Loucy (cell line): Measurements from ENCODE around the gene PPIH.

Experiments used
- EZH2phosphoT487 ChIP-seq: fragments of 200-600 bp; IDR thresholded peaks from 2 replicates; pipeline ENCODE4 v1.6.1; 2018; ENCODE audit warnings: antibody characterized with exemption, mild to moderate bottlenecking, moderate library complexity, borderline replicate concordance
- TF ChIP-seq, protein P1 (sequence below): fragments of 200-600 bp; sonication (generic); conservative IDR thresholded peaks from 2 replicates; pipeline ENCODE4 v1.5.1; 2014; ENCODE audit warnings: mild to moderate bottlenecking, antibody characterized with exemption, low read length

DNA sequence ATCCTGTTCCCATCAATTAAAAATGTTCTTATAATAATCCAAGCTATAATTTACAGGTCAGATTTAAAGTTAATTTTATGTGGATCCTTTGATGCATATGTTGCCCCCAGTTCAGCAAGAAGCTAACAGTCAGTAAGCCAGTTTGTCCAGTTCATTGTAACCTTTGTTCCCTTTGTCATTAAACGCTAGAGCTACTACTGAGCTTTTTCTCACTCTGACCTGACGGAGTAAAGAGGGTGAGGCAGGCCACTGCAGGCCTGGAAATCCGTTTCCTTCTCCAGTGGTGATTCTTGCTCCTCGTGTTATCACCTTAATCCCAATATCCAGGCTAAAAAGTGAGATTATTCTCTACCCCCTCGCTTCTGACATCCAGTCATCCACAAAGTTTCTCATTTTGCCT, 34.2 kb downstream of the PPIH start:
- TF ChIP-seq, protein P1, sequence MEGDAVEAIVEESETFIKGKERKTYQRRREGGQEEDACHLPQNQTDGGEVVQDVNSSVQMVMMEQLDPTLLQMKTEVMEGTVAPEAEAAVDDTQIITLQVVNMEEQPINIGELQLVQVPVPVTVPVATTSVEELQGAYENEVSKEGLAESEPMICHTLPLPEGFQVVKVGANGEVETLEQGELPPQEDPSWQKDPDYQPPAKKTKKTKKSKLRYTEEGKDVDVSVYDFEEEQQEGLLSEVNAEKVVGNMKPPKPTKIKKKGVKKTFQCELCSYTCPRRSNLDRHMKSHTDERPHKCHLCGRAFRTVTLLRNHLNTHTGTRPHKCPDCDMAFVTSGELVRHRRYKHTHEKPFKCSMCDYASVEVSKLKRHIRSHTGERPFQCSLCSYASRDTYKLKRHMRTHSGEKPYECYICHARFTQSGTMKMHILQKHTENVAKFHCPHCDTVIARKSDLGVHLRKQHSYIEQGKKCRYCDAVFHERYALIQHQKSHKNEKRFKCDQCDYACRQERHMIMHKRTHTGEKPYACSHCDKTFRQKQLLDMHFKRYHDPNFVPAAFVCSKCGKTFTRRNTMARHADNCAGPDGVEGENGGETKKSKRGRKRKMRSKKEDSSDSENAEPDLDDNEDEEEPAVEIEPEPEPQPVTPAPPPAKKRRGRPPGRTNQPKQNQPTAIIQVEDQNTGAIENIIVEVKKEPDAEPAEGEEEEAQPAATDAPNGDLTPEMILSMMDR, result no peak
- no peak for TF ChIP-seq EZH2phosphoT487
